MM.1S (cell line): ENCODE results near the gene IQSEC1.

ENCODE experiments used
- DNase-seq: peaks from one replicate; pipeline ENCODE4 v3.0.0-alpha.2; 2015
- H2AFZ ChIP-seq: fragments of 300-600 bp; sonication (generic); 2 replicates; pipeline ENCODE4 v1.6.0; 2016; ENCODE audit warnings: antibody characterized with exemption, low read length
- H3F3A ChIP-seq: fragments of 300-600 bp; sonication (generic); 2 replicates; pipeline ENCODE4 v1.6.1; 2016; ENCODE audit warnings: mild to moderate bottlenecking, antibody characterized with exemption, low read length, moderate library complexity, mixed read lengths; ENCODE audit not compliant: insufficient read depth
- H3K27ac ChIP-seq: fragments of 300-600 bp; sonication (generic); 2 replicates; pipeline ENCODE4 v1.5.1; 2016; ENCODE audit warnings: mild to moderate bottlenecking, low read length
- H3K27me3 ChIP-seq: fragments of 300-600 bp; sonication (generic); replicated peaks from 2 replicates; pipeline ENCODE4 v1.6.0; 2016; ENCODE audit warnings: low read length; ENCODE audit not compliant: insufficient read depth
- H3K36me3 ChIP-seq: fragments of 300-600 bp; sonication (generic); replicated peaks from 2 replicates; pipeline ENCODE4 v1.6.1; 2016; ENCODE audit warnings: mild to moderate bottlenecking, low read length, mixed read lengths; ENCODE audit not compliant: insufficient read depth
- H3K4me1 ChIP-seq: fragments of 300-600 bp; sonication (generic); 2 replicates; pipeline ENCODE4 v1.6.1; 2016; ENCODE audit warnings: low read length, mixed read lengths
- H3K4me2 ChIP-seq: fragments of 300-600 bp; sonication (generic); 2 replicates; pipeline ENCODE4 v1.6.0; 2016; ENCODE audit warnings: low read depth, low read length
- H3K4me3 ChIP-seq: fragments of 300-600 bp; sonication (generic); 2 replicates; pipeline ENCODE4 v1.5.1; 2016; ENCODE audit warnings: low read length, mixed read lengths
- H3K79me2 ChIP-seq: fragments of 300-600 bp; sonication (generic); 2 replicates; pipeline ENCODE4 v1.6.1; 2016; ENCODE audit warnings: mixed run types, low read length, mixed read lengths
- H3K9ac ChIP-seq: fragments of 300-600 bp; sonication (generic); 2 replicates; pipeline ENCODE4 v1.6.1; 2016; ENCODE audit warnings: low read length, mixed read lengths
- H3K9me2 ChIP-seq: fragments of 300-600 bp; sonication (generic); replicated peaks from 2 replicates; pipeline ENCODE4 v1.6.1; 2016; ENCODE audit warnings: mild to moderate bottlenecking, low read length, mixed read lengths; ENCODE audit not compliant: insufficient read depth
- H3K9me3 ChIP-seq: fragments of 300-600 bp; sonication (generic); replicated peaks from 2 replicates; pipeline ENCODE4 v1.6.1; 2016; ENCODE audit warnings: mild to moderate bottlenecking, low read length, mixed read lengths; ENCODE audit not compliant: insufficient read depth
- H4K20me1 ChIP-seq: fragments of 300-600 bp; sonication (generic); 2 replicates; pipeline ENCODE4 v1.6.1; 2016; ENCODE audit warnings: mild to moderate bottlenecking, low read length, moderate library complexity, mixed read lengths; ENCODE audit not compliant: insufficient read depth
- EZH2 ChIP-seq: fragments of 300-600 bp; sonication (generic); optimal IDR thresholded peaks from 2 replicates; pipeline ENCODE3; 2017; ENCODE audit warnings: low read depth, mild to moderate bottlenecking, antibody characterized with exemption, low read length, mixed read lengths
- EZH2phosphoT487 ChIP-seq: fragments of 300-600 bp; sonication (generic); IDR thresholded peaks from 2 replicates; pipeline ENCODE4 v1.6.1; 2018; ENCODE audit warnings: antibody characterized with exemption, low read length
- TF ChIP-seq, protein P1 (sequence below): fragments of 300-600 bp; sonication (generic); IDR thresholded peaks from 2 replicates; pipeline ENCODE4 v1.5.1; 2016; ENCODE audit warnings: antibody characterized with exemption, low read length, mixed read lengths

The IQSEC1 gene

DNA sequence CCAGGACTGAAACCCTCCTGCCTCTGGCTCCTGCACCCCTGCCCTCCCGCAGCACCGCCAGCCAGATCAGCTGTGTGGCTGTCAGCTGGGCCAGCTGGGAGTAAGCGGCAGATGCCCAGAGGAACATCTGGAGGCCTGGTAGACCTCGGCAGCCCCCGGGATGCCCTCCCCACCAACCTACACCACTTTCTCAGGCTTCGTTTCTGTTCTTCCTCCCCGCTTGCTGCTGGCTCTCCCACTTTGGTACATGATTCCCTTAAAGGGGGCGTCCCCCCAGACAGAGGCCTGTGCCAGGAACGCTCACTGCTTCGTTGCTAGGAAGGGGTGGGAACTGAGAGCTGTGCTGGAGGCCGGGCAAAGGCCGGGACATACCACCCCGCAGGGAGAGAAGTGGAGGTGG is 140.5 kb downstream of the IQSEC1 start:
- Histone ChIP-seq H3K9me3 (no peaks in the 10 kb centered on the region), H3K79me2 (peaks cover 77% of the 10 kb centered on the region), H3K4me1 (no peaks in the 10 kb centered on the region), H4K20me1 (peaks cover 8% of the 10 kb centered on the region; the same call in 1 of the 2 replicates), H3K9ac (no peak overlapping the region), H3K27ac (no peak overlapping the region), H2AFZ (no peak overlapping the region), H3K36me3 (no peaks in the 10 kb centered on the region), H3K27me3 (no peaks in the 10 kb centered on the region), H3F3A (no peaks in the 10 kb centered on the region), H3K4me3 (no peak overlapping the region), H3K9me2 (no peaks in the 10 kb centered on the region), H3K4me2 (no peak overlapping the region)
- TF ChIP-seq EZH2 (no peak), EZH2phosphoT487 (no peak)
- DNase-seq = no peak

DNA sequence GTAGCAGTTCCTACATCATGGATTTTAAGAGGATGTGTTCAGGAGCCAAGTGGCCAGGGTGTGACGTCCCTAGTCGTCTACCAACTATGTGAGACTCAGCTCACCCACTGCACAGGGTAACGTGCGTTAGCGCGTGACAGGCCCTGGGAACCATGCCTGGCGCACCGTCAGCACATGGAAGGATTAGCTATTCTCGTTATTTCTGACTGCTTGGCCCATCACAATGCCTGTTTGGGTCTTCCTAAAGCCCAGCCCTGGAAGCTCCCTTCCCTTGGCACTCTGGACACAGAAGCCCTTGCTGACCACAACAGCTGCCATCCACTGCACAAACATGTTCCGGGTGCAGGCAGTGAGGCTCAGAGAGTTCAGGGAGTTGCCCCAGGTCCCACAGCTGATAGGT is 140.9 kb downstream of the IQSEC1 start:
- Histone ChIP-seq H3K9me3 (no peaks in the 10 kb centered on the region), H4K20me1 (peaks cover 8% of the 10 kb centered on the region; the same call in 1 of the 2 replicates), H3K9ac (no peak overlapping the region), H3K4me3 (no peak overlapping the region), H3K36me3 (no peaks in the 10 kb centered on the region), H3K27me3 (no peaks in the 10 kb centered on the region), H3K27ac (no peak overlapping the region), H3K9me2 (no peaks in the 10 kb centered on the region), H3K4me2 (no peak overlapping the region), H3F3A (no peaks in the 10 kb centered on the region), H2AFZ (no peak overlapping the region), H3K4me1 (no peaks in the 10 kb centered on the region), H3K79me2 (peaks cover 80% of the 10 kb centered on the region)
- DNase-seq = no peak
- TF ChIP-seq EZH2phosphoT487 = no peak
- TF ChIP-seq EZH2 = no peak
- TF ChIP-seq, protein P1, sequence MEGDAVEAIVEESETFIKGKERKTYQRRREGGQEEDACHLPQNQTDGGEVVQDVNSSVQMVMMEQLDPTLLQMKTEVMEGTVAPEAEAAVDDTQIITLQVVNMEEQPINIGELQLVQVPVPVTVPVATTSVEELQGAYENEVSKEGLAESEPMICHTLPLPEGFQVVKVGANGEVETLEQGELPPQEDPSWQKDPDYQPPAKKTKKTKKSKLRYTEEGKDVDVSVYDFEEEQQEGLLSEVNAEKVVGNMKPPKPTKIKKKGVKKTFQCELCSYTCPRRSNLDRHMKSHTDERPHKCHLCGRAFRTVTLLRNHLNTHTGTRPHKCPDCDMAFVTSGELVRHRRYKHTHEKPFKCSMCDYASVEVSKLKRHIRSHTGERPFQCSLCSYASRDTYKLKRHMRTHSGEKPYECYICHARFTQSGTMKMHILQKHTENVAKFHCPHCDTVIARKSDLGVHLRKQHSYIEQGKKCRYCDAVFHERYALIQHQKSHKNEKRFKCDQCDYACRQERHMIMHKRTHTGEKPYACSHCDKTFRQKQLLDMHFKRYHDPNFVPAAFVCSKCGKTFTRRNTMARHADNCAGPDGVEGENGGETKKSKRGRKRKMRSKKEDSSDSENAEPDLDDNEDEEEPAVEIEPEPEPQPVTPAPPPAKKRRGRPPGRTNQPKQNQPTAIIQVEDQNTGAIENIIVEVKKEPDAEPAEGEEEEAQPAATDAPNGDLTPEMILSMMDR = no peak

DNA sequence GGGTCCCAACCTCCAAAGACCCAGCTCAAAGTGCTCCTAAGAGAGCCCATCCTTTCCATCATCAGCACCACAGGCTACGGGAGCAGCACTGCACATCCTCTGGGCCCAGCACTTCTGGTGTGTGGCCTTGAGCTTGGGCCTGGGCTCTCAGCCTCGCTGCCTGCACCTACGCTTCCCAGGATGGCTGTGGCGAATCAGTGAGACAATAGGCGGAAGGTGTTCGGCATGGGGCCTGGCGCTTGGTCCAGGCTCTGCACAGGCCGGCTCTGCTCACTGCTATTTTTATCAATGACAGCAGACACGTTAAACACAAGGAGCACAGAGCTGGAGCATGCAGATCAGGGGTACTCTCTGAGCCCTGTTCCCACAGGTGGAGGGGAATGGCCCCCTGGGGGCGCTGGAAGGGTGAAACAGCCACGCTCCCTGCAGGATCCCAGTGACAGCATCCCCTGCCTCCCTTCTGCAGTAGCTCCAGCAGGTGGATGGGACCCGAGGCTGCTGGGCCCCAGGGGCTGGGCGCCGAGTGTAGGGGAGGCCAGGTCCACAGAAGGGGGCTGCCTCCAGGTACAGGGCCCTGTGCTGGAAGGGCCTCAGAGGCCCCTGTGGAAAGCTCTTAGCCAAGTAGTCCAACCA is 141.8 kb downstream of the IQSEC1 start:
- no peak overlapping the region for H3K4me3 ChIP-seq
- H3F3A ChIP-seq = no peaks in the 10 kb centered on the region
- H3K9ac ChIP-seq = no peak overlapping the region
- no peaks in the 10 kb centered on the region for H3K36me3 ChIP-seq
- H3K4me2 ChIP-seq = no peak overlapping the region
- no peaks in the 10 kb centered on the region for H3K27me3 ChIP-seq
- peaks cover 8% of the 10 kb centered on the region; the same call in 1 of the 2 replicates for H4K20me1 ChIP-seq
- no peak for DNase-seq
- H3K9me2 ChIP-seq = no peaks in the 10 kb centered on the region
- TF ChIP-seq EZH2phosphoT487 (no peak), EZH2 (no peak)
- TF ChIP-seq, protein P1 = no peak
- no peaks in the 10 kb centered on the region for H3K4me1 ChIP-seq
- H3K79me2 ChIP-seq = peaks cover 85% of the 10 kb centered on the region
- H3K27ac ChIP-seq = no peak overlapping the region
- H2AFZ ChIP-seq = no peak overlapping the region
- no peaks in the 10 kb centered on the region for H3K9me3 ChIP-seq

DNA sequence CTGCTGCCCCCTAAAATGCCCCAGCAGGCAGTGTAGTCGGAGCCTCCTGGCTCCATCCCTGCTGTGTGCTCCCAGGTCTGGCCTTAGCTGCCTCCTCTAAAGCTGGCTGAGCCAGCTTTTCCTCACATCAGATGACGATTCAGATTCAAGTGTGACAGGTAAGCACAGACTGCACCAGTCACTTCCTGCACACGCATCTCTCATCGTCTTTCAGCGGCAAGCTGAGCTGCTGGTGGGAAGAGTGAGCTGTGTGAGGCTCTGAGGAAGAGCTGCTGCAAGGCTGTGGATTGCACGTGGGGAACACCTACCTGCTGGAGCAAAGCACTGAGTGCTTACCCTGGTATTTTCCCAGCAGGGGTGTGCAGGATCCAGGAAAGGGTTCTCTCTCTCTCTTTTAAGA is 143.4 kb downstream of the IQSEC1 start:
- Histone ChIP-seq H3K4me2 (no peak overlapping the region), H3K4me3 (no peak overlapping the region), H3K4me1 (no peaks in the 10 kb centered on the region), H3K79me2 (peaks cover 74% of the 10 kb centered on the region), H4K20me1 (peaks cover 8% of the 10 kb centered on the region; the same call in 1 of the 2 replicates), H3F3A (no peaks in the 10 kb centered on the region), H3K27me3 (no peaks in the 10 kb centered on the region), H3K27ac (no peak overlapping the region), H3K9me2 (no peaks in the 10 kb centered on the region), H3K9ac (no peak overlapping the region), H3K9me3 (no peaks in the 10 kb centered on the region), H2AFZ (no peak overlapping the region), H3K36me3 (no peaks in the 10 kb centered on the region)
- TF ChIP-seq, protein P1 = no peak
- TF ChIP-seq EZH2 = no peak
- DNase-seq = no peak
